H1 (cell line): ENCODE measurements around the gene NAXD. TPM values are rescaled to one million over a fixed set of nuclear protein-coding genes. Genes with fewer than 3 reads are reported as not detected.

ENCODE experiments used
- SIX5 ChIP-seq: IDR thresholded peaks from 2 replicates; pipeline ENCODE4 v1.6.1; 2011; ENCODE audit warnings: mild to moderate bottlenecking, low read depth, low read length
- polyA plus RNA-seq, 7 experiments: library from polyadenylated mRNA; depleted of rRNA in 3 of 7; stranded (reverse) in 5 of 7; unstranded in 2 of 7; fragments of >200 nt in 5 of 7; fragments of 200-250 nt in 2 of 7; gene quantifications; 1 replicate in 5 of 7; 2 replicates in 1 of 7; 4 replicates in 1 of 7; pipeline versions ENCODE4 v1.2.1 to v1.2.3, GENCODE V29; 2011 to 2013; ENCODE audit warnings: missing spikeins in 2 of 7, mixed read lengths in 2 of 7
- total RNA-seq: library from RNA; stranded (reverse); fragmentation: NEBNext Ultra II Directional; extraction: Animal tissue kit (Norgen Biotek cat#: 25700); gene quantifications from 2 replicates; pipeline ENCODE4 v1.2.1, GENCODE V29; 2021

The NAXD gene
- total and polyA plus RNA-seq, 2 of the 8 experiments (the other 6 are each of a cell fraction or from before 2014, with no cell fraction given), result 25.4 to 35.5 TPM

- TF ChIP-seq SIX5, result no peak
These were observed 2.2 kb downstream of the NAXD start (continued) for GRCh38 chr13:110617321-110618072.
